SK-N-SH (cell line): ENCODE data around the gene HSPA1L. TPM values are rescaled to one million over a fixed set of nuclear protein-coding genes. Genes with fewer than 3 reads are reported as not detected.

ENCODE experiments used
- CTCF ChIA-PET: fragments of 300-600, 350-600 bp; formaldehyde crosslinking; extraction: SDS; loops from one replicate; lab custom pipeline; 2021; lab: Yijun Ruan, JAX
- POLR2A ChIA-PET: fragments of 350-600 bp; sonication (Branson Sonifier 250); formaldehyde crosslinking; extraction: SDS; loops from one replicate; lab custom pipeline; 2020; ENCODE audit warnings: antibody characterized with exemption, inconsistent platforms; lab: Yijun Ruan, JAX
- DNase-seq: peaks from one replicate; pipeline ENCODE4 v3.0.0; 2012
- H2AFZ ChIP-seq: fragments of 200-600 bp; sonication (generic); 2 replicates; pipeline ENCODE4 v1.8.1; 2016; ENCODE audit warnings: antibody characterized with exemption, mild to moderate bottlenecking, low read depth
- H3F3A ChIP-seq: fragments of 200-600 bp; sonication (generic); replicated peaks from 2 replicates; pipeline ENCODE3; 2016; ENCODE audit warnings: antibody characterized with exemption, mild to moderate bottlenecking; ENCODE audit not compliant: insufficient read depth
- H3K27ac ChIP-seq, 2 experiments: fragments of 200-500 bp in 1 of 2; fragments of 200-600 bp in 1 of 2; sonication (Bioruptor generic) in 1 of 2; sonication (generic), shearing (Covaris generic) in 1 of 2; 2 replicates each; pipeline versions ENCODE4 v1.5.1 to v1.6.1; 2014 to 2016; ENCODE audit warnings: low read depth in 2 of 2, inconsistent platforms in 1 of 2, low read length in 1 of 2, mild to moderate bottlenecking in 1 of 2, mixed read lengths in 1 of 2
- H3K27me3 ChIP-seq: fragments of 200-600 bp; sonication (generic), shearing (Covaris generic); 2 replicates; pipeline ENCODE4 v1.6.1; 2016; ENCODE audit warnings: mixed run types; ENCODE audit not compliant: insufficient read depth
- H3K36me3 ChIP-seq, 2 experiments: fragments of 200-500 bp in 1 of 2; fragments of 200-600 bp in 1 of 2; sonication (Bioruptor generic) in 1 of 2; sonication (generic) in 1 of 2; replicated peaks in 1 of 2; 2 replicates each; pipeline versions ENCODE3 to v1.5.1; 2014 to 2016; ENCODE audit warnings: low read length in 1 of 2, mild to moderate bottlenecking in 1 of 2; ENCODE audit not compliant: insufficient read depth in 2 of 2, control insufficient read depth in 1 of 2
- H3K4me1 ChIP-seq, 2 experiments: fragments of 200-500 bp in 1 of 2; fragments of 200-600 bp in 1 of 2; sonication (Bioruptor generic) in 1 of 2; sonication (generic), shearing (Covaris generic) in 1 of 2; 2 replicates each; pipeline versions ENCODE4 v1.5.1 to v1.6.1; 2014 to 2016; ENCODE audit warnings: low read depth in 1 of 2, low read length in 1 of 2, mixed run types in 1 of 2; ENCODE audit not compliant: insufficient read depth in 2 of 2, control insufficient read depth in 1 of 2
- H3K4me2 ChIP-seq: fragments of 200-600 bp; sonication (generic), shearing (Covaris generic); 2 replicates; pipeline ENCODE4 v1.6.1; 2017; ENCODE audit warnings: mixed run types
- H3K4me3 ChIP-seq, 2 experiments: fragments of 200-500 bp in 1 of 2; fragments of 200-600 bp in 1 of 2; sonication (Bioruptor generic) in 1 of 2; sonication (generic), shearing (Covaris generic) in 1 of 2; 2 replicates each; pipeline versions ENCODE4 v1.5.1 to v1.8.1; 2014 to 2016; ENCODE audit warnings: low read depth in 2 of 2, inconsistent platforms in 1 of 2, low read length in 1 of 2, mild to moderate bottlenecking in 1 of 2, mixed read lengths in 1 of 2, moderate library complexity in 1 of 2
- H3K79me2 ChIP-seq: fragments of 200-600 bp; sonication (generic); 2 replicates; pipeline ENCODE4 v1.8.1; 2017; ENCODE audit warnings: mild to moderate bottlenecking; ENCODE audit not compliant: insufficient read depth
- H3K9ac ChIP-seq: fragments of 200-600 bp; sonication (generic); 2 replicates; pipeline ENCODE4 v1.6.1; 2017; ENCODE audit warnings: mixed run types
- H3K9me2 ChIP-seq: fragments of 200-600 bp; sonication (generic); 2 replicates; pipeline ENCODE4 v1.6.1; 2017; ENCODE audit warnings: mixed run types
- H3K9me3 ChIP-seq: fragments of 200-600 bp; sonication (generic); 2 replicates; pipeline ENCODE4 v1.6.1; 2017; ENCODE audit warnings: mixed run types, mild to moderate bottlenecking, moderate library complexity
- H4K20me1 ChIP-seq: fragments of 200-600 bp; sonication (generic); 2 replicates; pipeline ENCODE4 v1.6.1; 2017; ENCODE audit warnings: mild to moderate bottlenecking, mixed run types; ENCODE audit not compliant: insufficient read depth
- GATA2 ChIP-seq: sonication (generic); formaldehyde crosslinking; IDR thresholded peaks from 2 replicates; pipeline ENCODE4 v1.5.0; 2020; ENCODE audit warnings: mild to moderate bottlenecking, missing genetic modification reagents
- IRF3 ChIP-seq: fragments of 150-350 bp; IDR thresholded peaks from 2 replicates; pipeline ENCODE4 v1.6.1; 2016; ENCODE audit warnings: mild to moderate bottlenecking, low read depth, low read length
- JUND ChIP-seq: IDR thresholded peaks from 2 replicates; pipeline ENCODE4 v1.4.0; 2012
- MEF2A ChIP-seq: IDR thresholded peaks from 2 replicates; pipeline ENCODE4 v1.4.0; 2012; ENCODE audit warnings: low read depth, borderline replicate concordance
- REST ChIP-seq: IDR thresholded peaks from 2 replicates; pipeline ENCODE4 v1.6.1; 2012; ENCODE audit warnings: mild to moderate bottlenecking, low read depth, low read length, moderate library complexity
- USF2 ChIP-seq: fragments of 150-350 bp; IDR thresholded peaks from 2 replicates; pipeline ENCODE4 v1.6.1; 2017; ENCODE audit warnings: antibody characterized with exemption, low read length, low read depth, borderline replicate concordance
- WGBS: methylation state at CpG from one replicate; pipeline ENCODE4 v1.1.6; 2017; ENCODE audit warnings: low lambda C conversion rate; 5-methylcytosine and 5-hydroxymethylcytosine counted together
- polyA plus RNA-seq, 3 experiments: library from polyadenylated mRNA; depleted of rRNA; stranded (reverse); fragments of >200 nt; gene quantifications; 2 replicates each; pipeline ENCODE4 v1.2.3, GENCODE V29; 2012

Gene HSPA1L
- polyA plus RNA-seq, 1 of the 3 experiments (the other 2 are of a cell fraction) = 0.69 TPM

GRCh38 chr6:31775184-31775583, 39.9 kb downstream of the HSPA1L start:
- Histone ChIP-seq H3K27me3 (no peaks in the 10 kb centered on the region), H3K79me2 (no peaks in the 10 kb centered on the region), H3K4me3 (no peak overlapping the region), H4K20me1 (no peaks in the 10 kb centered on the region), H3F3A (peaks cover 3% of the 10 kb centered on the region), H3K4me1 (peaks cover 9 to 10% of the 10 kb centered on the region in 2 experiments; a peak in 2 of 4 replicates), H3K9me2 (no peaks in the 10 kb centered on the region), H3K9ac (no peak overlapping the region), H2AFZ (no peak overlapping the region), H3K36me3 (peaks cover 0 to 15% of the 10 kb centered on the region in 2 experiments), H3K27ac (no peak overlapping the region), H3K4me2 (no peak overlapping the region), H3K9me3 (no peaks in the 10 kb centered on the region)
- no peak for DNase-seq
- ChIA-PET POLR2A (interaction anchor here (1.2 kb wide), 1 partner anchor 39 kb away, joined by 3 read pairs; the partner anchor contains the start of gene CLIC1), CTCF (interaction anchor here (0.8 to 9.9 kb wide), 3 partner anchors 16 to 55 kb away, joined by 3 to 62 read pairs (median 5); no protein-coding TSS in a partner anchor)
- 83% methylated on average over 4 of the region's 4 CpGs for WGBS
- TF ChIP-seq REST (no peak), USF2 (no peak), IRF3 (no peak)

- peaks cover 4 to 5% of the 10 kb centered on the region in 2 experiments; a peak in 2 of 4 replicates for H3K4me1 ChIP-seq
- no peaks in the 10 kb centered on the region for H3K27me3 ChIP-seq
- no peaks in the 10 kb centered on the region for H3K9me3 ChIP-seq
- no peak overlapping the region for H3K9ac ChIP-seq
- 78% methylated on average over 4 of the region's 4 CpGs for WGBS
- H3K4me2 ChIP-seq = no peak overlapping the region
- H3K9me2 ChIP-seq = no peaks in the 10 kb centered on the region
- no peaks in the 10 kb centered on the region for H4K20me1 ChIP-seq
- DNase-seq = no peak
- ChIA-PET POLR2A (interaction anchor here (1.5 kb wide), 1 partner anchor 55 kb away, joined by 3 read pairs; the partner anchor contains the start of gene HSPA1B), CTCF (interaction anchor here (0.9 to 9.9 kb wide), 5 partner anchors 13 to 58 kb away, joined by 3 to 62 read pairs (median 7); no protein-coding TSS in a partner anchor)
- no peak overlapping the region for H2AFZ ChIP-seq
- peaks cover 2% of the 10 kb centered on the region for H3F3A ChIP-seq
- no peak overlapping the region for H3K27ac ChIP-seq
- H3K4me3 ChIP-seq = no peak overlapping the region
- no peaks in the 10 kb centered on the region for H3K79me2 ChIP-seq
- TF ChIP-seq GATA2 = no peak
- no peak for TF ChIP-seq MEF2A
- TF ChIP-seq JUND = no peak
- H3K36me3 ChIP-seq = no peaks in the 10 kb centered on the region
Measured at GRCh38 chr6:31771992-31772358, 43.1 kb downstream of the HSPA1L start.
